GM12892 (cell line): ENCODE data around the gene VSTM1.

Experiments used
- POLR2A ChIP-seq: IDR thresholded peaks from 2 replicates; pipeline ENCODE4 v1.6.1; 2011; ENCODE audit warnings: low read depth, low read length, control low read depth
- TAF1 ChIP-seq: IDR thresholded peaks from 2 replicates; pipeline ENCODE4 v1.6.1; 2011; ENCODE audit warnings: low read depth, mild to moderate bottlenecking, control low read depth, low read length, borderline replicate concordance

DNA sequence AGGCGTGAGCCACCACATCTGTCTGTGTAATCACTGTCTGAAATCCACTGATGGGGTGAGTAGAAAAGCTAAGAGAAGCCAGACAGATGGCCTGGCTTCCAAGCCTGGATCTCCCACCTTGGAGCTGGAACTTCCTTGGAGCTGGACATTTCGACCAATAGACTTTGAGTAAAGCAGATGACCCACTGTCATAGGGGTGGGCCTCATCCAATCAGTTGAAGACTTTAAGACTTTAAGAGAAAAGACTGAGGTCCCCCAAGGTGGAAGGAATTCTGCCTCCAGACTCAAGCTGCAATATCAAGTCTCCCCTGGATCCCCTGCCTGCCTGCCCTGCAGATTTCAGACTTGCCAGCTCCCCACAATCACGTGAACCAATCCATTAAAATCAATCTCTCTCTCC is 20.7 kb downstream of the VSTM1 start:
- TF ChIP-seq POLR2A (no peak), TAF1 (no peak)
